ENCODE data around the gene ABHD8.

DNA sequence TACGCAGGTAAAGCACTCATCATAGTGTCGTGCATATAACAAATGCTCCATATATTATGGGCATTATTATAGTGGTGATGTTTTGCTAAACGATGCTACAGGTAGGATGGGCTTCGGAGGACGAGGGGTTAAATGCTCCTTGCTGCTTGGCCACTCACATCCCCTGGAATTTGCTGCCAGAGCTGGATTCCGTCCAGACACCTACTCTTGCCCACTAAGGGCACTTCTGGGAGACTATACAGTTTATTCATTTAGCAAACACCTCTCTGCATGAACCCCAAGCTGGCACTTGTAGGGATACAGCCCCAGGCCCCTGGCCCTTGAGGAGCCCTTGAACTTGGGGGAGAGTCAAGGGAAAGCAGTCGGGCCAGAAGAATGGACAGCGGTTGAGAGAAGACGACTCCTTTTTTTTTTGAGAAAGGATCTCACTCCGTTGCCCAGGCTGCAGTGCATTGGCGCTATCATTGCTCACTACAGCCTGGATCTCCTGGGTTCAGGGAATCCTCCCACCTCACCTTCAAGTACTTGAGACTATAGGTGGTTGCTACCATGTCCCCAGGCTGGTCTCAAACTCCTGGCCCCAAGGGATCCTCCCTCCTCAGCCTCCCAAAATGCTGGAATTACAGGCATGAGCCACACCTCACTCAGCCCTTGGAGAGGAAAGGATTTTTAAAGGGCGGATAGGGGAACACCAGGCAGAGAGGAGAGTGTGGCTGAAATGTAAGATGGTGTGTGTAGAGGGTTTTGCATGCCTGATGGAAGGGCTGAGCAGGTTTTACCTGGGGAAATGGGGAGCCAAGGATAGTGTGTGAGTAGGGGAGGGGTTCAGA is 1.4 kb upstream of the ABHD8 start:
- TF ChIP-seq POLR2A (IDR thresholded peaks at IDR 0.05) = no peak
- TF ChIP-seq EP300 (IDR thresholded peaks at IDR 0.05) = no peak
- TF ChIP-seq, protein P1, sequence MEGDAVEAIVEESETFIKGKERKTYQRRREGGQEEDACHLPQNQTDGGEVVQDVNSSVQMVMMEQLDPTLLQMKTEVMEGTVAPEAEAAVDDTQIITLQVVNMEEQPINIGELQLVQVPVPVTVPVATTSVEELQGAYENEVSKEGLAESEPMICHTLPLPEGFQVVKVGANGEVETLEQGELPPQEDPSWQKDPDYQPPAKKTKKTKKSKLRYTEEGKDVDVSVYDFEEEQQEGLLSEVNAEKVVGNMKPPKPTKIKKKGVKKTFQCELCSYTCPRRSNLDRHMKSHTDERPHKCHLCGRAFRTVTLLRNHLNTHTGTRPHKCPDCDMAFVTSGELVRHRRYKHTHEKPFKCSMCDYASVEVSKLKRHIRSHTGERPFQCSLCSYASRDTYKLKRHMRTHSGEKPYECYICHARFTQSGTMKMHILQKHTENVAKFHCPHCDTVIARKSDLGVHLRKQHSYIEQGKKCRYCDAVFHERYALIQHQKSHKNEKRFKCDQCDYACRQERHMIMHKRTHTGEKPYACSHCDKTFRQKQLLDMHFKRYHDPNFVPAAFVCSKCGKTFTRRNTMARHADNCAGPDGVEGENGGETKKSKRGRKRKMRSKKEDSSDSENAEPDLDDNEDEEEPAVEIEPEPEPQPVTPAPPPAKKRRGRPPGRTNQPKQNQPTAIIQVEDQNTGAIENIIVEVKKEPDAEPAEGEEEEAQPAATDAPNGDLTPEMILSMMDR (IDR thresholded peaks at IDR 0.05) = no peak
